Measurements from ENCODE around the gene CD276.
"Not testable (repeated sequence)": the region's sequence is repeated elsewhere in the genome, so short reads cannot be mapped to it uniquely, and the experiment has no call there.

The CD276 gene

DNA sequence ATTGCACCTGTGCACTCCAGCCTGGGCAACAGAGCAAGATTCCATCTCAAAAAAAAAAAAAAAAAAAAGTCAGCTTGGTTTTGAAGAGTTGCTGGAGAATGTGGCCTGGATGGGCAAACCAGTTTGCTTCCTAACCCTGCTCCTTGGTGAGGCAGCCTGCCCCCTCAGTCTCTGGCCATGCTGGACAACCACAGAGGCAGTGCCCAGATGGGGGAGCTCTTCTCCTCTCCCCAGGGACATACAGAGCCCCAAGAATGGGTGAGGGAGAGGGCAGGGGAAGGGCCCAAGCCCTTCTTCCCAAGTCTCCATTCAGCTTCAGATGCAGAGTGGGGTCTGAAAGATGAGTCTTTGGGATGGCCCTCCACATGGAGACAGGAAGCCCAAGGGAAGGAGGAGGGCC is 27.9 kb downstream of the CD276 start:
- no peak for TF ChIP-seq ZNF274 (IDR thresholded peaks at IDR 0.05; ENCODE audit: low read depth, low read length)

DNA sequence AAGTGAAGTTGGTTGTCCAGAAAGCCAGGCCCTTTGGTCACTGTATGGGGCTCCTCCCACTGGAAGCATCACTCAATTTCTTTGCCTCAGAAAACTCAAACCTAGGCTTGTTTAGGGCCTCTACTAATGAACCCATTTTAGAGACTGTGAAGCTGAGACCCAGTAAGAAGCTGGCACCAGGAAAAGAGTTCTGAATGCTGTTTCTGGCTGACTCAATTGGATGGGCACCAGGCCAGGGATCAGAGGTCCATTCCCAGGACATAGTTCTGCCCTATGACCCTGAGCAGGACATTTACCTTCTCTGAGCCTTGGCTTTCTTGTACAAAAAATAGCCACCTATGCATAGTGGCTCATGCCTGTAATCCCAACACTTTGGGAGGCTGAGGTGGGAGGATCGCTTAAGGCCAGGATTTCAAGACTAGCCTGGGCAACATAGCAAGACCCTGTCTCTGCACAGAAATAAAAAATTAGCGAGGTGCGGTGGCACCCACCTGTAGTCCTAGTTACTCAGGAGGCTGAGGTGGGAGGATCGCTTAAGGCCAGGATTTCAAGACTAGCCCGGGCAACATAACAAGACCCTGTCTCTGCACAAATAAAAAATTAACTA is 30.6 kb downstream of the CD276 start:
- TF ChIP-seq ZNF274 (IDR thresholded peaks at IDR 0.05; ENCODE audit: low read depth, low read length) = no peak
- no peak overlapping the region for H3K4me3 ChIP-seq (ENCODE audit: low read length)

More for the DNA sequence above, 27.9 kb downstream of the CD276 start:
- no peak overlapping the region for H3K4me3 ChIP-seq (ENCODE audit: low read length)

DNA sequence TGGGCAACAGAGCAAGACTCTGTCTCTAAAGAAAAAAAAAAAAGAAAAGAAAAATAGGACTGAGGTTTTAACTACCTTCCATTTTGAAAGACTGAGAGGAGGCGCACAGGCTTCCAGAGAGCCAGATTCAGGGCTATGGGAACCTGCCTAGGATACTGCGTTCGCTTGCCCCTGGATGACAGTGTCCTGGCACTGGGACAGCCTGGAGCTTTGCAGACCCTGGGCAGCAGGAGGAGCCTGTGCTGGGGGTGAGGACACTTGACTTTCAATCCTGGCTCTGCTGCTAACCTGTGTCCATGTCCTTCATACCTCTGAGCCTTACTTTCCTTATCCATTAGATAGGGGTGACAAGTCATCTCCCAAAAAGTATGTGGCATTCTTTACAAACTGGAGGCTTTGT is 31.2 kb downstream of the CD276 start:
- no peak overlapping the region for H3K4me3 ChIP-seq (ENCODE audit: low read length)
- TF ChIP-seq ZNF274 (IDR thresholded peaks at IDR 0.05; ENCODE audit: low read depth, low read length) = no peak

DNA sequence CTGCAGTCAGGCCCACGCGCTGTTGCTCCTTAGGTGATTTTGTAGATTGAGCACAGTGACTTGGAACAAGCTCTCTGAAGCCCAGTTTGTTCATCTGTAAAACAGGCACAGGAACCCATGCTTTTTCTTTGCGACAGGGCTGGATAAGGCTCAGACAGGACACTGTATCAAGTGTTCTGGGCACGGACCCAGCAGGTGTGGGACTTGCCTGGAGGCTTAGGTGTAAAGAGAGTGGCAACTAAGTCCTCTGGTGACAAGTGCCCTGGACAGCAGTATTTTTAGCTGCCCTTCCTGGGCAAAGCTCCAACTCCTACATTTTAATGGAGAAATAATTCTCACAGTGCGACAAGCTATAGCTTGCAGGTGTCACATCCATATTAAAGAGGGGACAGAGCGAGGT is 32.2 kb downstream of the CD276 start:
- no peak overlapping the region for H3K4me3 ChIP-seq (ENCODE audit: low read length)
- TF ChIP-seq ZNF274 (IDR thresholded peaks at IDR 0.05; ENCODE audit: low read depth, low read length) = no peak

DNA sequence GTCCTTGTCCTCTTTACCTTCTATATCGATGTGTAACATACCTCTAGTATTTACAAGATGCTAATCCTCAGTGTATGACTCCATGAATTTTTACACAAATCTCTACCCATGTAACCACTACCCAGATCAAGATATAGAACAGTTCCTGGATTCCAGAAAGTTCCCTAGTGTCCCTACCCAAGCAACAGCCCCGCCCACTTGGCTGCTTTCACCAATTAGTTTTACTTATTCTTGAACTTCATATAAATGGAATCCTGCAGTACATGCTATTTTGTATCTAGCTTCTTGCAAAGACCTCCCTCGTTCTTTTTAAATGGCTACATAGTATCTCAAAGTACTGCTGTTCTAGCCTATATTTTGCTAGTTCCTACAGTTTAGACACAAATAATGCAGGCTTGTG is 33.0 kb downstream of the CD276 start:
- no peak for TF ChIP-seq ZNF274 (IDR thresholded peaks at IDR 0.05; ENCODE audit: low read depth, low read length)
- H3K4me3 ChIP-seq (ENCODE audit: low read length) = no peak overlapping the region

DNA sequence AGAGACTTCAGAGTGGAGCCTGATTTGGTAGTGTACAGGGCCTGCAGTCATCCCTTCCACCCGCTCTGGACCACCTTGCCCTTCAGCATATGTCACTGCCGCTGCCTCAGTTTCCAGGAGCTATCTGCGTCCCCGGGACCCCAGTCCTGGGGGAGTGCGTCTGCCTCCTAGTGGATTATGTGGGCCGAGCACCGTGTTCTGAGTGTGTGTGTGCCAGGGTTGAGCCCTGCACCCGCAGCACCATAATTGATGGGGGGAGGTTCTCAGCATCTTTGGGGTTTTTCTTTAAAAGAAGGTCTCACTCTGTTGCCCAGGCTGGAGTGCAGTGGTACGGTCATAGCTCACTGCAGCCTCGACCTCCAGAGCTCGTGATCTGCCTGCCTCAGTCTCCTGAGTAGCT is 33.6 kb downstream of the CD276 start:
- no peak for TF ChIP-seq ZNF274 (IDR thresholded peaks at IDR 0.05; ENCODE audit: low read depth, low read length)
- H3K4me3 ChIP-seq (ENCODE audit: low read length) = no peak overlapping the region

DNA sequence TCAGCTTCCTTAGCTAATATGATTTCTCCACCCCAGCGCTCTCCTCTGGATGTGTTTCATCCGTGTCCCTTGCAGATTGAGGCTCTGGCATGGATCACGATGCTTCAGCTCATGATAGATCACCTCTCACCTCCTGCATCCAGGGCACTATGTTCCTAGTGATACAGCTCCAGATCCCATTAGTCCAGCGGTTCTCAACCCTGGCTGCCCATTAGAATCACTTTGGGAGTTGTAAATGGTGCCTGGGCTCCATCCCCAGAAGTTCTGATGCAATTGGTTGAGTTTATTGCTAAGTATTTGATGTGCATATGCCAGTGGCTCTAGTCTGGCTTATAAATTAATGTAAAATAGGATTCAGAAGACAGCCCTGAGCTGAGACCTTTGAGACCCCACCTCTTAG is 34.5 kb downstream of the CD276 start:
- TF ChIP-seq ZNF274 (IDR thresholded peaks at IDR 0.05; ENCODE audit: low read depth, low read length) = no peak
- no peak overlapping the region for H3K4me3 ChIP-seq (ENCODE audit: low read length)

DNA sequence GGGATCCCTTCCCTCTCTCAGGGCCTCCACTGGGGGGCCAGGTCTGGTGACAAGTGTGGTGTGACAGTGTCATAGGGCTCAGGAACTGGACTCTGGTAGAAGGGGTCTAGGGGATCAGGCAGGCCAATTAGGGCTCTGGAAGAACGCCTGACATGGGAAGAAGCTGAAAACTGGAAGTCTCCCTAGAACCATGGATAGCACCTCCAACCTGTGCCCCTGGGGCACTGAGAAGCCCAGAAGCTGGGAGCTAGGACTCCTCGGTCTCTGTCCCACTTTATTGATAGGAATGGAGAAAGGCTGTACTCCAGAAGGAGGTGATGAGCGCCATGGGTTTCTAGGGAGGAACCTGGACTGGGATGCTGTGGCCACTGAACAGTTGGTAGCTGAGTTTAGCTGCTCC is 38.2 kb downstream of the CD276 start:
- H3K4me3 ChIP-seq (ENCODE audit: low read length) = no peak overlapping the region

DNA sequence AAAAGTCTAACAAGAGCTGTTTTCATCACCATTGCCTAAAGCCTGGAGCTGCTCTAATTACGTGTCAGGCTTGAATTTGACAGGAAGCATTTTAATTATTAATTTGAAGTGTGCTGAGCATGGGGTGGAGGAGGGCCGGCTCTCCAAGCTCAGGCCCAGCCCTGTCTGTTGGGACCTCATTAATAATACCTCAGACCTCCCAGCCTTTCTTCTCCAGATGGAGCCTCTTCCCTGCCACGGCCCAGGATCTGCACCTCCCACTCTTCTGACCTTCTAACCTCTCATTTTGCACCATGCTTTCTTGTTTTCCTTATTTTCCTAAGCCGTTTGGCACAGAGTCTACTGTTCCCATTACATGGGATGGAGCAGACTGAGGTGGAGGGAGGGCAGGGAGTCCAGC is 39.0 kb downstream of the CD276 start:
- H3K4me3 ChIP-seq (ENCODE audit: low read length) = no peak overlapping the region

More for the DNA sequence above, 38.2 kb downstream of the CD276 start:
- TF ChIP-seq ZNF274 (IDR thresholded peaks at IDR 0.05; ENCODE audit: low read depth, low read length) = no peak

DNA sequence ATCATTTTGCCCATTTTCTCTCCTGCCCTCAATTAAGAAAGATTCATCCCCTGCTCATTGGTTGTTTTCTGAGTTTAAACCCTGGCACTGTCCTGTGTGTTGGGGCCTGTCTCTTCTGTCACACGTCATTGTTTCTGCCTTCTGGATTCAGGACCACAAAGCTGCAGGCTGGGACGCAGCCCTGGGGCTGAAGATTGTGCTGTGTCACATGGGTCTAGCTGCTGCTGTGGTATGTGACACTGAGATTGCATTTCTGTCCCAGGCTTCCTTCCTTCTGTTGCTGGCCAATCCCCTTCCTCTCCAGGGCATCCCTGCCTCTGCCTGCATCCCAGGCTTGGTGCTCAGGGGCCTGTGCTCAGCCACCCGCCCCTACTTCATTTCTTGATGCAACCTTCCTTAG is 40.0 kb downstream of the CD276 start:
- no peak for TF ChIP-seq ZNF274 (IDR thresholded peaks at IDR 0.05; ENCODE audit: low read depth, low read length)
- no peak overlapping the region for H3K4me3 ChIP-seq (ENCODE audit: low read length)

More for the DNA sequence above, 39.0 kb downstream of the CD276 start:
- no peak for TF ChIP-seq ZNF274 (IDR thresholded peaks at IDR 0.05; ENCODE audit: low read depth, low read length)

DNA sequence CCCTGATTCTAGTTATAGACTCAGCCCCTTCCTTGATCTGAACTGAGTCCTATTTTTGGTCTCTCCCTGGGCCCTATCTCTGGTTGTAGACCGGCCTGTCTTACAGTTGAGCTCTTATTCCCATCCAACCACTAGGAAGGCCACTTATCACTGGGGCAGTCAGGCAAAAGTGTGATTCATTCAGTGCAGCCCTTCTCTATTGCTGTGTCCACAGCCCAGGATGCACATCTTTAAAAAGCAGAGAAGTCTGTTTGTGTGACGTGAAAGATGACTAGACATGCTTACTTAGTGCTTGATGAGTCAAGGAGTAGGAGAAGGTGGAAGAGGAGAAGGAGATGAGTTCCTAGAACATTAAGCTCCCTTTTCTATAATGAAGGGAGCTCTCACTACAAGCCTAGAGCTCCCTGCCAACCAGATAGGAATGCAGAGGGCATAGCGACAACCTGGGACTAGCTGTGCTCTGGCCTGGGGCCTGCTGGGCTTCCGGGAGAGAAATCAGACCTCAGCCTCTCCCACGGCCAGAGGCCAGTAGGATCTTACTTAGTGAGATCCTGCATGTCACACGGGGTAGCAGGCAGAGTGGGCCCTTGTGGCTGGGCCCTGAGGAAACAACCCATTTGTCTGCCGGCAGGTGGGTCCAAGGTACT is 43.3 kb downstream of the CD276 start:
- TF ChIP-seq ZNF274 (IDR thresholded peaks at IDR 0.05; ENCODE audit: low read depth, low read length) = no peak

DNA sequence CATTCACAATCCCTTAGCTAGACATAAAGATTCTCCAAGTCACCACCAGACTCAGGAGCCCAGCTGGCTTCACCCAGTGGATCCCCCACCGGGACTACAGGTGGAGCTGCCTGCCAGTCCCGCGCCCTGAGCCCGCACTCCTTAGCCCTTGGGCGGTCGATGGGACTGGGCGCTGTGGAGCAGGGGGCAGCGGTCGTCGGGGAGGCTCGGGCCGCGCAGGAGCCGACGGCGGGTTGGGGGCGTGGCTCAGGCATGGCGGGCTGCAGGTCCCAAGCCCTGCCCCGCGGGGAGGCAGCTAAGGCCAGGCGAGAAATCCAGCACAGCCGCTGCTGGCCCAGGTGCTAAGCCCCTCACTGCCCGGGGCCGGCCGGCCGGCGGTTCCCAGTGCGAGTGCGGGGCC is 47.9 kb downstream of the CD276 start:
- not testable (repeated sequence) for H3K4me3 ChIP-seq (ENCODE audit: low read length)

More for the DNA sequence above, 43.3 kb downstream of the CD276 start:
- H3K4me3 ChIP-seq (ENCODE audit: low read length) = no peak overlapping the region

DNA sequence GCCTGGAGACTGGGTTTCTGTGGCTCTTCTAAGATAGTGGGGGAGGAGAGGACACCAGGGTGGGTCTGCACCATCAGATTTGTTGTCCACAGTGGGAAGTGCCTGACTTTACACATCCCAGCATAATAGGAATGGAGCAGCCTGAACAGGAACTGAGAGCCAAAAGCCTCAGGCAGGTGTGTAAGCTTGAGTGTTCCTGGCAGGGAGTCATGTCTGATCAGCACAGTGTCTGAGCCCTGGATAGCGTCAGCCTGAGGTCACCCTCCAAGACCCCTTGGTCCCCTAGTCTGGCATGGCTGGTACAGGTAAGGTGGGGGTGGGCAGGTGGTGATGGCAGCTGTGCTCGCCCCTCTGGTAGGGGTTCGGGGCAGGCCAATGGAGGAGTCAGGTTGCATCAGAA is 48.7 kb downstream of the CD276 start:
- no peak overlapping the region for H3K4me3 ChIP-seq (ENCODE audit: low read length)
- TF ChIP-seq ZNF274 (IDR thresholded peaks at IDR 0.05; ENCODE audit: low read depth, low read length) = no peak

DNA sequence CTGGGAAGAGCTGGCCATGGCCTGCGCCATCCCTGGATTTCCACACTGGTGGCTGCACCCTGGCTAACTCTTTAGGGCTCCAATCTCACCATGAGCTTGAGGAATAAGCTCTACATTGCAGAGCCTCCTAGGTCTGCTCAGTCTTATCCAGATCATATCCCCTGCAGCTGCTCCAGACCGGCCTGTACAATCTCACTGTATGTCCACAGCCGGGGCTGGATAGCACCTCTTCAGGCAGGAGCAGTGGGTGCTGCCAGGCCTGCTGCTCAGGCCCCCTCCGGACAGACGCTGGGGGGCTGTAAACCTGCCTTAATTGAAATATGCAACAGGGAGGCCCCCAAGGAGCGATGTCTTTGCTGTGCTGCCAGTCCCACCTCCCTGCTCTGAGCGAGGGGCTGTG is 53.4 kb downstream of the CD276 start:
- no peak overlapping the region for H3K4me3 ChIP-seq (ENCODE audit: low read length)
- no peak for TF ChIP-seq ZNF274 (IDR thresholded peaks at IDR 0.05; ENCODE audit: low read depth, low read length)

DNA sequence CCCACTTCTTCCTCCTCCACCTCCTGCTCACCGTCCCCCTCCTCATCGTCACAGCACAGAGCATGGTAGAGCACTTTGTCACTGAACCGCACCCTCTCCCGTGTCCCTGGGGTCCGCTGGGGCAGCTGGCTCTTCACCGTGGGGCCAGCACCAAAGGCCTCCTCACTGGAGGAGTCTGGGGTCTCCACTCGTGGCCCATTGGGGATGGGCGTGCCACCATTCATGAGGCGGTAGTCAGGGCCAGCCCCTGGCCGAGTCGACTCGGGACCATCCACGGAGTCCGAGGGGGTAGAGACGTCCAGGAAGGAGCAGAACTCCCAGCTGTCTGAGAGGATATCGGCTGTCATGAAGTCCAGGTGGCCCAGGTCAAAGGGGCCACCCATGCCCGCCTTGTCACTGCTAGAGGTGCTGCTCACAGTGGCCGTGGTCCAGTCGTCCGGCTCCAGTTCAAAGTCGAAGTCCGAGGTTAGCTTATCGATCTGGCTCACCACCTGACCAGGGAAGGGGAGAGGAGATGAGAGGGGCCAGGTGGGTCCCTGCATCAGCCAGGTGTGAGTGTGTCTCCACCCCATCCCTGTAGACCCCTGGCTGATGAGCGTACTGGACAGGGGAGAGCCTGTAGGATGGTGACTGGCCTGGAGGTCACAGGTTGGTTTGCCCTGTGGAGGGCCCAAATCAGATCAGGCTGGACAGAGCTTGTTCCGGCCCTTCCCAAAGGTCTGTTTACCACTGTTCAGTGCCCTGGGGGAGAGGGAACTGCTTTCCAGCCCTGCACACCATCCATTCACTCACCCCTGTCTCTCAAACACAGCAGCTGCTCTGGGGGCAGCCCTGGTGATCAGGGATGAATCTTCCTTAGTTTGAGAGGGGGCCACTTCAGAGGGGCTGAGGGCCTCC is 56.2 kb downstream of the CD276 start:
- no peak for TF ChIP-seq ZNF274 (IDR thresholded peaks at IDR 0.05; ENCODE audit: low read depth, low read length)

More for the DNA sequence above, 56.2 kb downstream of the CD276 start:
- no peak overlapping the region for H3K4me3 ChIP-seq (ENCODE audit: low read length)
